T-helper 2 cell (primary cell): ENCODE measurements around the gene NRDE2.
"Not testable (repeated sequence)": the region's sequence is repeated elsewhere in the genome, so short reads cannot be mapped to it uniquely, and the experiment has no call there.

Source experiments
- DNase-seq, 5 experiments: peaks; one replicate each; pipeline versions ENCODE4 v3.0.0 to v3.0.0-alpha.2; 2012 to 2022

Gene NRDE2

GRCh38 chr14:90344331-90345238 lies 12.8 kb upstream of the NRDE2 start:
- no peak for DNase-seq

DNA sequence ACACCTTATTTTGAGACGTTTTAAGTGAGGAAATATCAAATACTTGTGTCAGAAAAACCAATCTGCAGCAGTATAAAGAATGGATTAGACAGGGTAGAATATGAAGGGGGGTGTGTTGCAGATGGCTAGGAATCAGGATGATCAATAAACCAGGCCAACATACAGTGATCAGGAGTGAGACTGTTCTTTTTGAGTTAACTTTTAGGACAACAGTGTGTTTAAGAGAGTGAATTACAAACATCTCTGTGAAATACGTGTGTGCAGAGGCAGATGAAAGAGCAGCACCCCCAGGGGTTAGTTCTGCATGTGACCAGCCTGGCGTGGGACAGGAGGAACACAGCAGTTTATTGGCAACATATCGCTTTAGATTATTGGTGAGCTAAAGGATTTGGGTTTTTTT lies 10.6 kb upstream of the NRDE2 start:
- DNase-seq = no peak

- no peak for DNase-seq
These were observed 10.0 kb upstream of the NRDE2 start for GRCh38 chr14:90341784-90342183.

- not testable (repeated sequence) for DNase-seq
These were observed 9.5 kb upstream of the NRDE2 start for GRCh38 chr14:90341232-90341631.

DNA sequence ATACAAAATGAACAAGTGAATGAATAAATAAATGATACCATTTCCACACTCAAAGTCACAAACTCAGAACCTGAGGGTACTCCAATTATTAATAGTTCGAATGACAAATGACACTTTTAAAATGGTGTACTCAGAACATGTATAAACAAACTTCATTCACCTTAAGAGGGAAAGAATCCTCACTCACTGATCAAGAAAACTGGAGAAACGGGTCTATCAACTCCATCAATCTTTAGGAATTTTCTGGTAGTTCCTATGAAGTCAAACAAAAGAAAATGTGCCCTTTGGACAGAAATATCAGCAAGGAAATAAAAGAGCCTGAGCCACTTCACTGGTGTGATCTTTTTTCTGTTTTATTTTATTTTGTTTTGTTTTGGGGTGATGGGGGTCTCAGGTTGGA lies 5.2 kb upstream of the NRDE2 start:
- DNase-seq = no peak

DNA sequence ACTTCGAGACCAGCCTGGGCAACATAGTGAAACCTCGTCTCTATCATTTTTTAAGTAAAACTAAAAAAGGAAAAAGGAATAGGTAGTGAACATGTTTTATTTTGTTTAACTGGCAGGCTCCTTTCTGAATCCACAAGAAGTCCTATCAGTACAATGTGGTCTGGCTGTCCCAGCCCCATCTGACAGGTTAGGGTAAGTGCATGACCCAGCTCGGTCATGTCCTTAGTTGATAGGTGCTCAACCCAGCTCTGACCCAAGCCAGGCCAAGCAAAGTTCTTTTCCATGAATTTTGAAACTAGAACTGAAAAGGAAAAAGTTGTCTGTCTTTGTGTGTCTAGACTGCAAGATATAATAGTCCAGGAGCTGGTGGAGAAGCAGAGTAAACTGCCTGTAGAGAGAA lies 4.7 kb upstream of the NRDE2 start:
- no peak for DNase-seq

GRCh38 chr14:90332271-90332584 lies 487 bp upstream of the NRDE2 start:
- no peak for DNase-seq

GRCh38 chr14:90330203-90331196 lies 1.2 kb downstream of the NRDE2 start:
- DNase-seq = no peak

DNA sequence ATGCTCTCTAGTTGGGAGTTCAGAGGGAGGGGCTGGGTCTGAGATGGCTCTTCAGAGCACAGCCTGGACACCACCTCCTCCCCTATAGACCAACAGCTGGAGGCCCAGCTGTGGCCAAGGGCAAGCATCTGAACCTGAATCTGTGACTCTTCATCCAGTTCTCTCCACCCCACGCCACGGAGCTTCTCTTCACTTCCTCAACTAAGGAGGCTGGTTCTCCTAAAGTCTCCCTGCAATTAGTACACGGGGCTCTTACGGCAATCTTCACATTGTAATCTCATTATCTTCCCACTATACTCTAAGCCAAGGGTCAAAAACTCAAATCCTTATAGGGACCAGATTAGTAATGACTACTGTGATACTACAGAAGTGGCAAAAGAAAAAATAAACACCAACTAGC lies 9.8 kb downstream of the NRDE2 start:
- DNase-seq = no peak

DNA sequence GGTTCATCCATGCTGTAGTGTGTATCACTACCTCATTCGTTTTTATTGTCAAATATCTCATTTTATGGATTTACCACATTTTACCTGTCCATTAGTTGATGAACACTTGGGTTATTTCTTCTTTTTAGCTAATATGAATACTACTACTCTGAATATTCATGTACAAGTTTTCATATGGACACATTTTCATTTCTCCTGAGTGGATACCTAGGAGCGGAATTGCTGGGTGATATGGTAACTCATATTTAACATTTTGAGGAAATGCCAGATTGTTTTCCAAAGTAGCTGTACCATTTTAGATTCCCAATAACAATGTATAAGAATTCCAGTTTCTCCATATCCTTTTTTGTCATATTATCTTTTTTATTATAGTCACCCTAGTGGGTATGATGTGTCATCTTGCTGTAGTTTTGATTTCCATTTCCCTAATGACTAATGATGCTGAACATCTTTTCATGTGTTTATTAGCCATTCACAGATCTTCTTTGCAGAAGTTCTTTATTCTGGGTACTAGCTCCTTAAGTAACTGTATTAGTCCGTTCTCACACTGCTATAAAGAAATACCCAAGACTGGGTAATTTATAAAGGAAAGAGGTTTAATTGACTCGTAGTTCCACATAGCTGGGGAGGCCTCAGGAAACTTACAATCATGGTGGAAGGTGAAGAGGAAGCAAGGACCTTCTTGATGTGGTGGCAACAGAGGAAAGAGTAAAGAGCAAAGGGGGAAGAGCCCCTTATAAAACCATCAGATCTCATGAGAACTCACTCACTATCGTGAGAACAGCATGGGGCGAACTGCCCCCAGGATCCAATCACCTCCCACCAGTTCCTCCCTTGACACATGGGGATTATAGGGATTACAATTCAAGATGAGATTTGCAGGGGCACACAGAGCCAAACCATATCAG lies 11.9 kb downstream of the NRDE2 start:
- DNase-seq = no peak

DNA sequence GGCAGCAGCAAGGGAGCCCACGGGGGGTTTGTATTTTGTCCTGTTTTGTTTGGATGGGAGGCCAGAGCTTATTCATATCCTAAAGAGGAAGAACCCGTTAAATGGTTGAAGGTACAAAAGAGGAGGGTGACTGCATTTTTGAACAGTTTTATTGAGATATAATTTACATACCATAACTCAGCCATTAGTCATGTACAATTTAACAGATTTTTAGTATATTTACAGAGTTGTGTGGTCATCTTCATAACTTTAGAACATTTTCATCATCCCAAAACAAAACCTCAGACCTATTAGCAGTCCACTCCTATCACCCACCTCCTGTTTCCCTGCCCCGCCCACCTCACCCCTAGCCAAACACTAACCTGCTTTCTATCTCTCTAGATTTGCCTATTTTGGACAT lies 12.6 kb downstream of the NRDE2 start:
- DNase-seq = no peak

GRCh38 chr14:90318016-90318415 lies 13.7 kb downstream of the NRDE2 start:
- no peak for DNase-seq

GRCh38 chr14:90317286-90317685 lies 14.5 kb downstream of the NRDE2 start:
- no peak for DNase-seq

DNA sequence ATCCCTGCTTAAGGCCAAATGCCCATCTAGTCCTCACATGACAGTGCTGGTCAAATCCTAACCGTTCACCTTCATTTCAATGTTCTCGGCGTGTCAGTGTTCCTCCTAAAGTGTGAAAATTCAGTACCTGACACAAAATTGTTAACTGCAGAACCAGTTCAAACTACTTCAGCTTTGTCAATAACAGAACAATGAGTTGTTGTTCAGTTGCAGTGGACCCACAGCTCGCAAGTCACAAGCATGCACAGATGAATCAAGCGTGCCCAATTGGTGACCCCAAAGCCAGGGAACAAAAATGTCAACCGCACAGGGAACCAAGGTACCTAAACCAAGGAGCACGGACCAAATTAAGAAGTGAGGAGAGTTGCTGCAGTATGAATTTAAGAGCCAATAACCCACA lies 23.2 kb downstream of the NRDE2 start:
- DNase-seq = no peak

- DNase-seq = no peak
These were observed 26.6 kb downstream of the NRDE2 start for GRCh38 chr14:90305176-90305601.

DNA sequence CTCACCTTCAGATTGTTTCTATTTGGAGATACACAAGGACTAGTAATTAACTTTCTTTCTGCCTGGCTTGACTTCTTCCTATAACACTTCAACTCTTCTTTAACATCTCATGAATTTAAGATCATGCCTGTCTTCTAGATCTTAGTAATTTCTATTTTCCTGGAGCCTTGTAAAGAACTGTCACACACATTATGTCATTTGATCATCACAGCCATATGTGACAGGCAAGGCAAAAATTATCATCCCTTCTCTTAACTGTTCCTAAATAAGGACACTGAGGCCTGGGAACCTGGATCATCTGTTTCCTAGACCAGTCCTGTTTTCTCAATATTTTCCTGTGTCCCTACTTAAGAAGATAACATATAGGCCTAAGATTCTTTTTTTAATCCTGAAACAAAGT lies 27.2 kb downstream of the NRDE2 start:
- no peak for DNase-seq

DNA sequence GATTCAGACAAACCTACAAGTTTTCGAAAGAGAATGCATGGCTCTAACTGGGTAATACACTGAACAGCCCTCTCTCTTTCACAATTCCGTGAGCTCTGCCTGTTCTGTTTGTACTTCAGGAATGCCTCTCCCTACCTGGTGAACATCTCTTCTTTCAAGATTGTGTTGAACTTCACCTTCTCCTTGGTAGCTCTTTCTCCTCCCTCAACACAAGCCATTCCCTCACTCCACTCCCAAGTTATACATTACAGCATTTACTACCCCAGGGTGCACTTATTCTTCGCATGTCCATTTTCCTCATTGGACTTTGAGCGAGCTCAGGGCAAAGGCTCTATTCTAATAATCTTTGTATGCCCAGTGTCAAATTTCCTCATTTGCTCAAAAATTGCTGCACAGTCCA lies 28.3 kb downstream of the NRDE2 start:
- no peak for DNase-seq

DNA sequence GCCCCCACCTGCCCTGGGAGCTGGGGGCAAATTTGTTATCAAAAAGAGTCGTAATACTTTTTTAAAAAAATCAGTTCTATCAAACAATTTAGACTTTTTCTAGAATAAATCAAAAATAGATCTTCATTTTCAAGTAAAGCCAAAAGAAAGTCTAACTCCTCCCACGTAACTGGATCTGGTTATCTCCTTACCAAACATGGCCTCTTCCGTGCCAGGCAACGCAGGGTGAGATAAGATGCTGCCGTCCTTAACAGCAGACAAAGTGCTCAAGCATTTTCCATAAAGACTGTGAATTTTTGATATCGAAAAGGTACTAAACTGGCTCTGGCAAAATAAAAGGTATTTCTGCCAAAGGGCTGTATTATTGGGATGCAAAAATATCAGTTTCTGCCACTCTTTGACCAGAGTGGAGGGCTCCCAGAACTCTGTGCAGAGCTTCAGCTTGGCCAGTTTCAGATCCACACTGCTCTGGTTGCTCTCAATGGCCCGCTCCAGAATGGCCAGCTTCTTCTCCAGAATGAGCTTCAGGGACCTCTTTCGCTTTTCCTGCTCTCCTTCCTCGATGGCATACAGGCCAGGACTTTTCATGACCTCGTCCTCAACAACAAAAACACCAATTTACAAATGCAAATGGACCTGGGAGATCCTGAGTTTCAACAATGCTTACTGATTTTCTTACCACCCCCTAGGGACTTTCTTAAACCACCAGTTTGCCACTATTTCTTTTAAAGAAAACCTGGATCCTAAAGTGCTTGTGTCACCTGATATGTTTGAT lies 29.0 kb downstream of the NRDE2 start:
- DNase-seq = no peak

- DNase-seq = peak in 1 of 5 experiments; percentile 46
These were observed 30.1 kb downstream of the NRDE2 start for GRCh38 chr14:90301668-90302090.

- no peak for DNase-seq
These were observed 30.6 kb downstream of the NRDE2 start for GRCh38 chr14:90301122-90301521.

DNA sequence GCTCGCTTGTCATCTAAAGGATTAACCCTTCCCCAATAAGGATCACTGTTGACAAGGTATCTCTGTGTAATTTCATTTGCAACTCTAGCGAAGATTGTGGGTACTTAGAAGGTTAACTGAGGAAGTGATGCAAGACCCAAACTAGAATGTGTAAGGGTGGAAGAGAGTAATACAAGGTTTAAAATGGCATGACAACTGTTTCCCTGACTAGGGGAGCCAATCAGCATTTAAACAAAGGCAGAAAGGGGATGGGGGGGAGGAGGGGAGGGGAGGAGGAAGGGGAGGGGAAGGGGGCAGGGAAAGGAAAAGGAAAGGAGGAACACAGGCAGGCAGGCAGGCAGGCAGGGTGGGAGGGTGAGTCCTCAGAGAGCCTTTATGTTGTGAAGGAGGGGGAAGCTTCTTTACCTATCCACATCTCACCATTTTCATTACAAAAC lies 31.1 kb downstream of the NRDE2 start:
- peak in 1 of 5 experiments; percentile 35 for DNase-seq

DNA sequence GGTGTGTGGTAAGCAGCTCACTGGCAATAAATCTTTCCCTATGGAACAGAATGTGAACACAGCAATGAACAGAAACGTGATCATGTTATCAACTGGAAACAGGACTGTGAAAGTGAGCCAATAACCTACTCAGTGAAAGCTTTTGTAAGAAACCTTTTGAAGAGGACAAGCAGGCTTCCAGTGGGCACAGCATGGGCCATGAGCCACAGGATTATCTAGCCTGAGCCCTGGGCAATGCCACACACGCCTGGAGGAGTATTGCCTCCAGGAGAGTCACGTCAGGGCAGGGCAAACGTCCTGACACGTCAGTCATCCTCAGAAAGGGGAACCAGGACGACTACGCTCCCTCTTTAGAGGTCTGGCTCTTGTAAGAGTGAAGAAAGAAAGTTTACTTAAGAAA lies 32.3 kb downstream of the NRDE2 start:
- no peak for DNase-seq
